ENCODE results near the gene HIKESHI. TPM values are rescaled to one million over a fixed set of nuclear protein-coding genes. Genes with fewer than 3 reads are reported as not detected.

Gene HIKESHI
- total and polyA plus RNA-seq, 2 donors (not counting 1 experiment from before 2014, with no cell fraction given), result 24.4 to 28.0 TPM

- POLR2A ChIA-PET, result no interaction called here
- Histone ChIP-seq H2AFZ (ENCODE audit: insufficient read depth, low read depth, low read length, poor library complexity, severe bottlenecking) (no peak overlapping the region), H3K4me2 (replicated peaks; ENCODE audit: low read depth, low read length, poor library complexity, severe bottlenecking) (no peak overlapping the region), H3K27me3 (replicated peaks in 1 of 4; ENCODE audit: control extremely low read depth in 1 of 4, control insufficient read depth in 3 of 4, insufficient read depth in 4 of 4, low read length in 3 of 4) (no peaks in the 10 kb centered on the region), H3K9me3 (ENCODE audit: control extremely low read depth in 1 of 3, control insufficient read depth in 2 of 3, insufficient read depth in 1 of 3, low read length in 2 of 3) (peaks cover 0 to 3% (median 0%) of the 10 kb centered on the region in 3 donors), H3K79me2 (ENCODE audit: control insufficient read depth, insufficient read depth, low read length) (no peaks in the 10 kb centered on the region), H3K36me3 (replicated peaks in 1 of 2; ENCODE audit: control extremely low read depth in 1 of 2, control insufficient read depth in 1 of 2, extremely low read depth in 1 of 2, insufficient read depth in 2 of 2, low read length in 1 of 2) (no peaks in the 10 kb centered on the region), H3K4me1 (ENCODE audit: control insufficient read depth in 2 of 2, insufficient read depth in 2 of 2, low read length in 2 of 2) (no peaks in the 10 kb centered on the region), H4K20me1 (ENCODE audit: control insufficient read depth, insufficient read depth, low read length, poor library complexity, severe bottlenecking) (no peaks in the 10 kb centered on the region), H3K9ac (ENCODE audit: low read length) (no peak overlapping the region), H3K27ac (ENCODE audit: low read length in 2 of 2) (no peak overlapping the region), H3K4me3 (ENCODE audit: control extremely low read depth in 1 of 5, extremely low read depth in 1 of 5, insufficient read depth in 1 of 5, low read depth in 2 of 5, low read length in 4 of 5) (no peak overlapping the region)
- DNase-seq (no peak), ATAC-seq (ENCODE audit: low read depth) (no peak)
- peaks cover 6% of the 10 kb centered on the region for H3K27me3 Mint-ChIP-seq
- TF ChIP-seq CTCF (IDR thresholded peaks at IDR 0.05) (no peak), EZH2 (IDR thresholded peaks at IDR 0.05; ENCODE audit: borderline replicate concordance, insufficient read depth, low read depth, low read length, poor library complexity, severe bottlenecking) (no peak)
- CTCF ChIA-PET, result no interaction called here
- 93% methylated on average over 2 of the region's 7 CpGs for WGBS (ENCODE audit: insufficient coverage)
- H3K4me1 Mint-ChIP-seq, result no peaks in the 10 kb centered on the region
- intact Hi-C loops (cut with micrococcal nuclease), result no loop called here
- no peaks in the 10 kb centered on the region for H3K9me3 Mint-ChIP-seq (ENCODE audit: insufficient read depth)
- H3K27ac Mint-ChIP-seq, result no peak overlapping the region
- H3K4me3 Mint-ChIP-seq, result no peak overlapping the region
Observed at GRCh38 chr11:86369668-86370067, 67.6 kb downstream of the HIKESHI start.

- 100% methylated on average over 3 of the region's 4 CpGs for WGBS (ENCODE audit: insufficient coverage)
- no peak overlapping the region for H3K4me3 Mint-ChIP-seq
- no peak overlapping the region for H3K4me2 ChIP-seq (replicated peaks; ENCODE audit: low read depth, low read length, poor library complexity, severe bottlenecking)
- no peaks in the 10 kb centered on the region for H3K9me3 Mint-ChIP-seq (ENCODE audit: insufficient read depth)
- no peak overlapping the region for H3K27ac Mint-ChIP-seq
- no peak overlapping the region for H3K4me3 ChIP-seq (ENCODE audit: control extremely low read depth in 1 of 5, extremely low read depth in 1 of 5, insufficient read depth in 1 of 5, low read depth in 2 of 5, low read length in 4 of 5)
- DNase-seq, result no peak
- POLR2A ChIA-PET, result no interaction called here
- no peak overlapping the region for H3K9ac ChIP-seq (ENCODE audit: low read length)
- H3K79me2 ChIP-seq (ENCODE audit: control insufficient read depth, insufficient read depth, low read length), result no peaks in the 10 kb centered on the region
- H2AFZ ChIP-seq (ENCODE audit: insufficient read depth, low read depth, low read length, poor library complexity, severe bottlenecking), result no peak overlapping the region
- H3K4me1 ChIP-seq (ENCODE audit: control insufficient read depth in 2 of 2, insufficient read depth in 2 of 2, low read length in 2 of 2), result no peaks in the 10 kb centered on the region
- ATAC-seq (ENCODE audit: low read depth), result no peak
- H4K20me1 ChIP-seq (ENCODE audit: control insufficient read depth, insufficient read depth, low read length, poor library complexity, severe bottlenecking), result no peaks in the 10 kb centered on the region
- intact Hi-C loops (cut with micrococcal nuclease), result no loop called here
- H3K27me3 Mint-ChIP-seq, result peaks cover 6% of the 10 kb centered on the region
- H3K36me3 ChIP-seq (replicated peaks in 1 of 2; ENCODE audit: control extremely low read depth in 1 of 2, control insufficient read depth in 1 of 2, extremely low read depth in 1 of 2, insufficient read depth in 2 of 2, low read length in 1 of 2), result no peaks in the 10 kb centered on the region
- TF ChIP-seq EZH2 (IDR thresholded peaks at IDR 0.05; ENCODE audit: borderline replicate concordance, insufficient read depth, low read depth, low read length, poor library complexity, severe bottlenecking), result no peak
- H3K9me3 ChIP-seq (ENCODE audit: control extremely low read depth in 1 of 3, control insufficient read depth in 2 of 3, insufficient read depth in 1 of 3, low read length in 2 of 3), result peaks cover 0 to 6% (median 0%) of the 10 kb centered on the region in 3 donors
- no peaks in the 10 kb centered on the region for H3K4me1 Mint-ChIP-seq
- CTCF ChIA-PET, result no interaction called here
- no peak overlapping the region for H3K27ac ChIP-seq (ENCODE audit: low read length in 2 of 2)
- no peaks in the 10 kb centered on the region for H3K27me3 ChIP-seq (replicated peaks in 1 of 4; ENCODE audit: control extremely low read depth in 1 of 4, control insufficient read depth in 3 of 4, insufficient read depth in 4 of 4, low read length in 3 of 4)
Observed at GRCh38 chr11:86370171-86370570, 68.1 kb downstream of the HIKESHI start.

All from B cell (primary cell).